Measurements from ENCODE around the gene NEO1.
A peak's percentile ranks its signal among the peaks of the same experiment; 100 is the strongest.
"Not testable (repeated sequence)": the region's sequence is repeated elsewhere in the genome, so short reads cannot be mapped to it uniquely, and the experiment has no call there.

NEO1 gene

GRCh38 chr15:73265536-73266153 is 213.4 kb downstream of the NEO1 start:
- peak; percentile 69 to 70 for DNase-seq

- DNase-seq, result no peak
Measured at GRCh38 chr15:73268457-73268856, 216.2 kb downstream of the NEO1 start.

DNA sequence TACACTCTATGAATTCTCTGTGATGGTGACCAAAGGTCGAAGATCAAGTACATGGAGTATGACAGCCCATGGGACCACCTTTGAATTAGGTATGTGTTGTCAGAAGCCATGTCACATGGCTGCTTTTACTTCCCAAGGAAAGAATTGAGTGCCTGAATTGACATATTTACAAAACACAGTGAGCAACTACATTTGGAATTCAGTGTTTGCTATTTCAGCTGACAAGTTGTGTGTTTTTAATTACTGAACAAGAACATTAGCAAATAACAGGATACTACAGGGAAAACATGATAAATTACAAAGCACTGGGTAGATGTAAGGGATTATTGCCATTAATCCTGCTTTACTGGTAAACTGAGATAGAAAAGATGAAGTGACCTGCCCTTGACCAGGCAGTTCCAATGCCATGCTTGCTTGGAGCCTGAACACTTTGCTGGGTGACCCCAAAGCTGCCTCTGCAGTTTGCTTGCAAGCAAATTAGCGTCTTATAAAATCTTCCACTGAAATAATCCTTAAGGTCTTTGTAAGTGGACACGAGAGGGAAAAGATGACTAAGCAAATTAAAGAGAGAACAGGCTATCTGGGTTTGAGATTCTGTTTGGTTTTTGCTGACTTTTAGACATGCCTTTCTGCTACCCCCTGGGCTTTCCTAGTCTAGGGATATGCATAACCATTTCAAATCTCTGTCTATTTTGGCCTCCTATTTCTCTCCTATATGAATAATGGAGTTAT is 218.3 kb downstream of the NEO1 start:
- no peak for DNase-seq

DNA sequence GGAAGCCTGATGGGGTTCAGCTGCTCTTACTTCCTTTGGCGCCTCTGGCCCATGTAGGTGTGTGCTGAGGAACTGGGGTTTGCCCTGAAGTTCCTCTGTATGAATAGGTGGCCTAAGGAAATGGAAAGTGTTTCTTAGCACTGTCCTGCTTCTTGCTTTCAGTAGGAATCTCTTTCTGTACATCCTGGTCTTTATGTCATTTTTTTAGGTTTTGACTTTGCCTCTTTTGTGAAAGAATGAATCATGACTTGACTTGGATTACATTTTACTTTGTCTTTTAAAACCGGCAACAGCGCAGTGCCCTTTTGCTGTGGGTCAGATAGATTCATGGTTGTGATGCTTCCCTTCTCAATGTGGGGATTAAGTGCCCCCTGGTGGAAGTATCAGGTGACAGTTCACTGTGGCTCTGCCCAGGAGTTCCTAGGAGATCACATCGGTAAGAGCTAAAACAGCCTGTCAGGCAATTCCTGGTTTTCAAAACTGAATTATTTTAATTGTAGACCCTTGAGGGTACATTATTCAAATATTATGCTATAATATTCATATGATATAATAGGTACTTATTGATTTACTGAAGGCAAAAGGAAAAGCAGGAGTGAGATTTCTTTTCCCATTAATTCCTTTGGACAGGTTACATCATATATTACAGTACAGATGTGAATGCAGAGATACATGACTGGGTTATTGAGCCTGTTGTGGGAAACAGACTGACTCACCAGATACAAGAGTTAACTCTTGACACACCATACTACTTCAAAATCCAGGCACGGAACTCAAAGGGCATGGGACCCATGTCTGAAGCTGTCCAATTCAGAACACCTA is 221.1 kb downstream of the NEO1 start:
- peak; percentile 51 to 57 for DNase-seq

DNA sequence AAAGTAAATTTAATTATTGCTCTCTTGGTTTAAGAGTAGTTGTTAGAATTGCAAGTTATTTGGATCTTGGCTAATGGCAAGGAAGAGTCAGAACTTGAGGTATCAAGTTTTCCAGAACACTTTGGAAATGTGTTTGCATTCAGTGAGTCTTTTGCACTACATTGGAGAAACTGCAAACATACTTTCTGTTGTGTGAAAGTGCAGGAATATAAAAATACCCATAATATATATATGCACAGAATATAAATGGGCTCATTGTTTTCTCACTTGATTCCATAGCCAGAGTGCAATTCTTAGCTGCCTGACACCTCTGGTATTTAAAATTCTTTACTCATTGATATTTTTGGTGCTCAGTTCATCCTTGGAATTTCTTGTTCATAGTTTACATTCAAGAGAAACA is 223.6 kb downstream of the NEO1 start:
- no peak for DNase-seq

GRCh38 chr15:73282567-73283365 is 230.5 kb downstream of the NEO1 start:
- no peak for DNase-seq

DNA sequence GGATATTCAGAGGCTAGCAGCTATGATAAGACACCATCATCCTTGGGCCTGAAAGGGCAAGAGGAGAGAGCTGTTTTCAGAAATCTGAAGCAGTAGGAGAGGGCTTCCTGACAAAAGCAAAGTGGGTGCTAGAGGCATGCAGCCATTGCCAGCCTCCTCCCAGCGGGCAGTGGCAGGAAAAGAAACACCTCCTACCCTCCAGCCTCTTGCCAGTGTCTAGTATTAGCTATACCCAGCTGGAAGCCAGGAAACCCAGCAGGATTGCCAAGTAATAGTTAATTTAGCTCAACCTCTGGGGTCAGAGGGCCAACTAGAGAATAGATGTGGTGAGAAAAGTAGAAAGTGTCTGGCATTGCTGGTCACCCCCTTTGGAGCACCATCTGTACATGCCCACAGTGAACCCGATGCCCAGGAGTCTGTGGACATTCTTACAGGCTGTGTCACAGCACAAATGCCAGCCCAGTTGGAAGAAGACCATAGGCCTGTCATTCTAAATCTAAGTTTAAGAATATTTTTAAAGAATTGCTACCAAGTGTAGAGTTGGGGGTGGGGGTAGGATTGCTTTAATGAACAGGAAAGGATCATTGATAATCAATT is 231.2 kb downstream of the NEO1 start:
- no peak for DNase-seq

DNA sequence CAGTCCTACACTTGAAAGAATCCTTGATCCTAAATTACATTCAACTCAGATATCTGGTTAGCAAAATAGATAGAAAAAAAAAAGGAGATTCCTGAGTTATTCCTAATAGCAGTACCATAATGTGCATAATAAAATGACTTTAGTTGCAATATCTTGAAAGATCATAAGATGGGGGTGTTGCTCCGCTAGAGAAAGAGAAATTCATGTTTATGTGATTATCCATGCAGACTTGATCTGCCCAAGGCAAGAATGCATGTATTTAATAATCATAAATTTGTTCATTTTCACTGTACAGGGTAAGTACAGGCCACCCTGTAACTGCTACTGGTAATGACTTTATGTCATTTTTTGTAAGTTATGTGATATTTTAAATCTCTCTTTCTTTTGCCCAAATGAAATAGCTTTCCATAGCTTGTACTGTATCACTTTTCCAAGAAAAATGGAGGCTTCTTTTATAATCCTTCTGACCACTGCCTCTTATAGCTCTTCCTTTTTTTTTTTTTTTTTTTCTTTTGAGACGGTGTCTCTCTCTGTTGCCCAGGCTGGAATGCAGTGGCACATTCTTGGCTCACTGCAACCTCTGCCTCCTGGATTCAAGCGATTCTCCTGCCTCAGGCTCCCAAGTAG is 231.9 kb downstream of the NEO1 start:
- no peak for DNase-seq

DNA sequence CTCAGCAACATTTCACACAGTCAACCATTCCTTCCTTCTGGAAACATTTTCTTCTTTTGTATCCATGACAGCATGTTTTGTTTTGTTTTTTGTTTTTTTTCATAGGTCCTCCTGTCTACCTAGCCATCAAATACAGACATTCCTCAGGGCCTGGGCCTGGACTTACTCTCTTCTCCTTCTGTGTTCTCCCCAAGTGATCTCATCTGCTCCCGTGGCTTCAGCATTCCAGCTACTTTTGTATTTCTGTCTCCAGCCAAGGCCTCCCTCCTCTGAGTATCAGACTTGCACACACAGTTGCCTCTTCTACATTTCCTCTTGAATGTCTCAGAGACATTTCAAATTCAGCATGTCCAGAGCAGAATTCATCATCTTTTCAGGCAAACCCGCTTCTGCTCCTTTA is 234.0 kb downstream of the NEO1 start:
- DNase-seq, result no peak

GRCh38 chr15:73287019-73287418 is 234.8 kb downstream of the NEO1 start:
- no peak for DNase-seq

GRCh38 chr15:73291441-73291840 is 239.2 kb downstream of the NEO1 start:
- no peak for DNase-seq

DNA sequence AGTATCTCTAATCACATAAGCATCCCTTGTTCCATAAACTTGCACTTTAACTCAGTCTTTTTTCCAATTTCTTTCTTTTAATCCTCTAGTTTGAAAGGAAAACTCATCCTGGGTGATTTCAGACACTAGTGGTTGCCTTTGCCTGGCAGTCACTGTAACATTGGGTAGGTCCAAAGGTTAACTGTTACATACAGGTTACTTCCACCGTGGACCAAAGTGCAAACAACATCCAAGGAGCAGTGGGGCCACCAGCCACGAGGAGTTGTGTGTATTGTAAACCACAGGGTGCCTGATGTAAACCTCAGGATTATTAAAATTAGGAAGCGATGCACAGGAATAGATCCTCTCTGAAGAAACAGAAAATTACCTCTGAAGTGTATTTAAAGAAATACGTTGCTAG is 241.5 kb downstream of the NEO1 start:
- DNase-seq, result no peak

DNA sequence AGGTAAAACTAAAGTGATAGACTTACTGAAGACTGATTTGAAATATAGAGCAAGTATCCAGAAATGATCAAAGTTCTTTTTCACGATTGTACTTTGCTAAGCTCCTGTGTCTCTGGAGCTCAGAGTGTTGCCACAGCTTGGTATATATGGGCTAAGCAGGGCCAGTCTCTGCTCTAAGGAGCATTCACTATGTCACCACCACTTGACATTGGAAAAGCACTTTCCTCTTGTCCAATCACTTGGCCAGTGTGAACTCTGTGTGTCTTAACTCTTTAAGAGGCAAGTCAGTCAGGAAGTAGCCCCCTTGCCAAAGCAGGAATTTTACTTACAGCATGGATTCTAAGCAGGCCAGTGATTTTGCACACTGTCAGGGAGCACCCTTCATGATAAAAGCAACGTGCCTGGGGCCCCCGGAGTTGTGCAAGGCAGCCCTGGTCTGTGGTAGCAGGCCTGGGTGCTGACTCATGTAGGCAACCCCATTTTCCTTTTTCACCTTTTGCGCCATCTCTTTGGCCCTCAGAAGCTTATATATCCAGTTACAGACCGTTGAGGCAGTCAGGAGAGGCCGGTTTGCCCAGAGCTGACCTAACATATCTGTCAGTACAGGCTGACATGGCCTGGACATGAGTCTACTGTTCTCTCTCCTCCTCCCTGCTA is 243.5 kb downstream of the NEO1 start:
- no peak for DNase-seq

DNA sequence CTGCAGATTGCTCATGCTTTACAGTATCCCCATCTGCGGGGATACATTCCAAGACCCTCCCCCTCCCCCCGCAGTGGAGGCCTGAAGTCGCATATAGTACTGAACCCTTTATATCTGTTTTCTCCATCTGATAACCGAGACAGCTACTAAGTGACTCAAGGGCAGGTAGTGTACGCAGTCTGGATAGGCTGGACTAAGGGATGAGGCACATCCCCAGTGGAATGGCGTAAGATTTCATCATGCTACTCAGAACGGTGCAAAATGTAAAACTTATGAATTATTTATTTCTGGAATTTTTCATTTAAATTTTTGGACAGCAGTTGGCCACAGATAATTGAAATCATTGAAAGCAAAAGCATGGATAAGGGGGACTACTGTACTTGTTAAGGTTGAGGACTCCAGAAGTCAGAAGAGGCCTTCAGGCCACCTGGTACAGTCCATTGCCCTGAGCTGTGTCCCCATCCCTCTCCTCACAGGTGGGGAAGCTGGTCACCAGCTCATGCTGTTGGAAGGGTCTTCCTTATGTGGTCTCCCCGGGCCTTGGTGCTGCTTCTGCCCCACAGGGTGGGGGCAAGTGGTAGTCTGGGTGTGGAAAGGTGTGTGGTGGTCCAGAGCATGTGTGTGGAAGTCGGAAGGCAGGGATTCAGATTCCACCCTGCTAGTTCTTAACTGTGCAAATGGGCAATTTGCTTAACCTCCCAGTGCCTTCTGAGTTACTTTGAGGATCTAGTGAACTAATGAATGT is 244.5 kb downstream of the NEO1 start:
- no peak for DNase-seq

DNA sequence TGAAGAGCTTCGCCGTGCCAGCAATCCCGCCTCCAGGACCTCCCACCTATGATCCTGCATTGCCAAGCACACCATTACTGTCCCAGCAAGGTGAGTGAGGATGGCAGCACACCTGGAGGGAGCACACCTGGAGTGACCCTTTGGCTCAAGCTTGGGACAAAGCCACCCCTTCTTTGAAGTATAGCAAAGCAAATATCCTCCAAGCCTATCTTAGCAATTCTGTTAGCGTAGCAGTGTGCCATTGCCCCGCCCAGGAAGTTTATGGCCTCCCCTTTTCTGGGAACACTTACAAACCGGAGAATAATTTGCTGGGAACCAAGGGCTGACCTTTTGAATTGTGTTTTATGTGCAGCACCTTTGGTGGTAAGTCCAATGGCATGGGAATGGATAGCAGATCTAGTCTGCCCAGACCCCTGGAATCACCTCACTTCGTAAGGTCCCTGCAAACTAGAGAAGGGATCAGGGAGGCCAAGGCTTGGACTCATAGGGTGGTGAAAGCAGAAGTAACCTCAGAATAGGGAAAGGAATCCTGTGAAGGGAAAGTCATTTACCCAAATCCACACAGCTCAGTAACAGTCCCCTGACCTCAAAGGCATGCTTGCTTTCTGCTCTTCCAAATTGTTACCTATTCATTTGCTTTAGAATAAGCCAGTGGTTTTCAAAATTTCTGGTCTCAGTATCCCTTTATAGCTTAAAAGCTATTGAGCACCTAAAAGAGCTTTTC is 246.4 kb downstream of the NEO1 start:
- no peak for DNase-seq

- not testable (repeated sequence) for DNase-seq
Measured at GRCh38 chr15:73300286-73300685, 248.0 kb downstream of the NEO1 start.

DNA sequence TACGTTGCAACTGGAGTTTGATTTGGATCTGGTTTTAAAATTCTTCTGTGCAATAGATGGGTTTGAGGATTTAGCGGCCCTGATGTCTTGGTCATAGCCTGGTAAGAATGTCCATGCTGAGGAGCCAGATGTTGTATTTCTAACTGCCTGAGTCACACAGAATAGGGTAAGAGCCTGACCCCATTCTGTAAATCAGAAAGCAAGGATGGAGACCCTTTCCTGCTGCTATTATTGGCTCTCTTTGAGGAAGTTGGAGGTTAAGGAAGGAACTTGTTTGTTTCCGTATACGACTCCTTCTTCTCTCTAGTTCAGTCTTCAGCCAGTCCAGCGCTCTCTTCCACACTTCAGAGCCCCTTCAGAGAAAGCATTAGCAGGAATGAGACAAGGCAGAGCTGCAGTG is 251.4 kb downstream of the NEO1 start:
- no peak for DNase-seq

GRCh38 chr15:73305331-73306211 is 253.3 kb downstream of the NEO1 start:
- DNase-seq, result peak; percentile 31 to 36

DNA sequence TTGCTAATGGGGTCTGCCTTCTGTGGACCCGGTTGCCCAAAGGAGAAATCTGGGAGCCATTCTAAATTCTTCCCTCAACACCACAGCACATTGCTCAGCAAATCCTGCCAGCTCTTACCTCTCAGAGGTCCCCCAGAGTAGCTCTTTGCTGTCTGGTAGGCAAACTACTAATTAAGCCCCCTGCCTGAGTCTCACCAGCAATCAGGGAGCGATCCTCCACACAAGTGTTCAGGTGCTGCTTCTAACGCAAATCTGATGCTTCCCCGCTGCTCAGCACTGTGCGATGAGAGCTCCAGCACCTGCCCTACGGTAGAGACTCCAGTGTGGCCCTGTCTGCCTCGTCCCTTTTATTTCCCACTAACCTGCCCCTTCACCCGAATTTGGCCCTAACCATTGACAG is 256.0 kb downstream of the NEO1 start:
- DNase-seq, result no peak

All from activated T-cell treated with anti-CD3 and anti-CD28 coated beads, Interleukin-2, amount 50 U/mL, for 48 hours (primary cell).